ENCODE results near the gene OR13C5.

- TF ChIP-seq CTCF (IDR thresholded peaks at IDR 0.05 in 8 of 11, conservative IDR thresholded peaks at IDR 0.05 in 3 of 11) (no peak), POLR2A (IDR thresholded peaks at IDR 0.05) (no peak)
Measured at GRCh38 chr9:104564358-104564757, 34.9 kb downstream of the OR13C5 start.
